Measurements from ENCODE around the gene PDLIM5.
A peak's percentile ranks its signal among the peaks of the same experiment; 100 is the strongest.
"Not testable (repeated sequence)": the region's sequence is repeated elsewhere in the genome, so short reads cannot be mapped to it uniquely, and the experiment has no call there.

Gene PDLIM5

GRCh38 chr4:94650134-94650495, 198.4 kb downstream of the PDLIM5 start:
- no peak for DNase-seq (ENCODE audit: low read depth)

GRCh38 chr4:94650690-94651089, 198.9 kb downstream of the PDLIM5 start:
- DNase-seq (ENCODE audit: low read depth), result no peak

GRCh38 chr4:94653095-94653649, 201.4 kb downstream of the PDLIM5 start:
- DNase-seq (ENCODE audit: low read depth), result no peak

GRCh38 chr4:94653984-94654609, 202.4 kb downstream of the PDLIM5 start:
- DNase-seq (ENCODE audit: low read depth), result no peak

GRCh38 chr4:94654714-94655113, 203.0 kb downstream of the PDLIM5 start:
- no peak for DNase-seq (ENCODE audit: low read depth)

- no peak for DNase-seq (ENCODE audit: low read depth)
These were observed 208.9 kb downstream of the PDLIM5 start for GRCh38 chr4:94660614-94661013.

GRCh38 chr4:94665021-94665420, 213.3 kb downstream of the PDLIM5 start:
- not testable (repeated sequence) for DNase-seq (ENCODE audit: low read depth)

- DNase-seq (ENCODE audit: low read depth), result no peak
These were observed 214.0 kb downstream of the PDLIM5 start for GRCh38 chr4:94665500-94666404.

GRCh38 chr4:94668724-94669123, 217.0 kb downstream of the PDLIM5 start:
- no peak for DNase-seq (ENCODE audit: low read depth)

GRCh38 chr4:94669672-94670664, 218.2 kb downstream of the PDLIM5 start:
- DNase-seq (ENCODE audit: low read depth), result no peak

GRCh38 chr4:94671113-94671512, 219.4 kb downstream of the PDLIM5 start:
- no peak for DNase-seq (ENCODE audit: low read depth)

GRCh38 chr4:94673961-94674360, 222.2 kb downstream of the PDLIM5 start:
- no peak for DNase-seq (ENCODE audit: low read depth)

- DNase-seq (ENCODE audit: low read depth), result no peak
These were observed 225.2 kb downstream of the PDLIM5 start for GRCh38 chr4:94676970-94677369.

GRCh38 chr4:94678896-94679295, 227.2 kb downstream of the PDLIM5 start:
- peak; percentile 42 for DNase-seq (ENCODE audit: low read depth)

GRCh38 chr4:94680176-94680862, 228.6 kb downstream of the PDLIM5 start:
- no peak for DNase-seq (ENCODE audit: low read depth)

- no peak for DNase-seq (ENCODE audit: low read depth)
These were observed 234.3 kb downstream of the PDLIM5 start for GRCh38 chr4:94686086-94686485.

- no peak for DNase-seq (ENCODE audit: low read depth)
These were observed 237.6 kb downstream of the PDLIM5 start for GRCh38 chr4:94689155-94689860.

GRCh38 chr4:94690851-94691254, 239.1 kb downstream of the PDLIM5 start:
- DNase-seq (ENCODE audit: low read depth), result peak; percentile 53

GRCh38 chr4:94691552-94691951, 239.8 kb downstream of the PDLIM5 start:
- no peak for DNase-seq (ENCODE audit: low read depth)

GRCh38 chr4:94695384-94695783, 243.6 kb downstream of the PDLIM5 start:
- peak; percentile 21 for DNase-seq (ENCODE audit: low read depth)

- DNase-seq (ENCODE audit: low read depth), result no peak
These were observed 246.4 kb downstream of the PDLIM5 start for GRCh38 chr4:94698187-94698586.

Data from ELR (cell line).